SU-DHL-6 (cell line): ENCODE data around the gene TGFB2.

ENCODE experiments used
- H2AFZ ChIP-seq: fragments of 200-600 bp; sonication (generic); 2 replicates; pipeline ENCODE4 v1.6.1; 2014; ENCODE audit warnings: low read depth, mild to moderate bottlenecking, moderate library complexity, mixed read lengths, antibody characterized with exemption, low read length; ENCODE audit not compliant: severe bottlenecking
- H3F3A ChIP-seq: fragments of 200-600 bp; shearing (Covaris generic); 2 replicates; pipeline ENCODE4 v1.6.0; 2016; ENCODE audit warnings: antibody characterized with exemption, mild to moderate bottlenecking; ENCODE audit not compliant: insufficient read depth
- H3K27ac ChIP-seq: fragments of 200-600 bp; sonication (generic); 2 replicates; pipeline ENCODE4 v1.5.1; 2016; ENCODE audit warnings: low read depth, mild to moderate bottlenecking, low read length, moderate library complexity, mixed read lengths
- H3K27me3 ChIP-seq: fragments of 200-600 bp; sonication (generic), shearing (Covaris generic); 2 replicates; pipeline ENCODE4 v1.6.0; 2014; ENCODE audit warnings: mild to moderate bottlenecking, low read length
- H3K36me3 ChIP-seq: fragments of 200-600 bp; sonication (generic); 2 replicates; pipeline ENCODE4 v1.6.1; 2014; ENCODE audit warnings: mild to moderate bottlenecking, low read length, mixed read lengths
- H3K4me2 ChIP-seq: fragments of 300-600, 200-600 bp; shearing (Covaris generic), sonication (generic); 2 replicates; pipeline ENCODE4 v1.6.0; 2014; ENCODE audit warnings: low read length, low read depth, mild to moderate bottlenecking; ENCODE audit not compliant: poor library complexity, severe bottlenecking
- H3K4me3 ChIP-seq: fragments of 200-600 bp; sonication (generic); 2 replicates; pipeline ENCODE4 v1.5.1; 2014; ENCODE audit warnings: antibody characterized with exemption, low read length, mild to moderate bottlenecking, mixed read lengths; ENCODE audit not compliant: insufficient read depth, poor library complexity, severe bottlenecking
- H3K79me2 ChIP-seq: fragments of 200-600 bp; sonication (generic); 2 replicates; pipeline ENCODE4 v1.6.1; 2014; ENCODE audit warnings: mild to moderate bottlenecking, low read length, moderate library complexity; ENCODE audit not compliant: insufficient read depth
- H3K9ac ChIP-seq: fragments of 200-600 bp; sonication (generic); 2 replicates; pipeline ENCODE4 v1.7.0; 2014; ENCODE audit warnings: mild to moderate bottlenecking, low read length
- H3K9me2 ChIP-seq: fragments of 200-600 bp; sonication (generic); replicated peaks from 2 replicates; pipeline ENCODE4 v1.6.1; 2014; ENCODE audit warnings: low read length; ENCODE audit not compliant: insufficient read depth
- H3K9me3 ChIP-seq: fragments of 200-600 bp; sonication (generic); 2 replicates; pipeline ENCODE4 v1.6.1; 2014; ENCODE audit warnings: low read length, mixed read lengths; ENCODE audit not compliant: insufficient read depth
- H4K20me1 ChIP-seq: fragments of 200-600 bp; sonication (generic); 2 replicates; pipeline ENCODE4 v1.6.1; 2014; ENCODE audit warnings: low read depth, mild to moderate bottlenecking, antibody characterized with exemption, low read length, moderate library complexity, mixed read lengths
- CTCF ChIP-seq: fragments of 200-600 bp; sonication (generic); IDR thresholded peaks from one replicate; pipeline ENCODE4 v1.5.1; 2017; ENCODE audit warnings: antibody characterized with exemption, mild to moderate bottlenecking, low read length, moderate library complexity; ENCODE audit not compliant: insufficient read depth, poor library complexity, severe bottlenecking
- EZH2phosphoT487 ChIP-seq: fragments of 200-600 bp; sonication (generic), shearing (Covaris generic); conservative IDR thresholded peaks from 2 replicates; pipeline ENCODE4 v1.6.1; 2018; ENCODE audit warnings: mild to moderate bottlenecking, antibody characterized with exemption, low read length, moderate library complexity, mixed read lengths

TGFB2 gene

GRCh38 chr1:218302155-218302554 is 43.0 kb upstream of the TGFB2 start:
- Histone ChIP-seq H3K27ac (no peak overlapping the region), H3K9me2 (no peaks in the 10 kb centered on the region), H3K27me3 (no peaks in the 10 kb centered on the region), H3K79me2 (peaks cover 56% of the 10 kb centered on the region), H3K9me3 (no peaks in the 10 kb centered on the region), H4K20me1 (0 out of 2 replicates have a peak, but pooled peaks cover 6% of the 10 kb centered on the region), H3K9ac (no peak overlapping the region), H3K4me3 (no peak overlapping the region), H2AFZ (no peak overlapping the region), H3K4me2 (no peak overlapping the region), H3F3A (0 out of 2 replicates have a peak, but pooled peaks cover 5% of the 10 kb centered on the region), H3K36me3 (peaks cover 12% of the 10 kb centered on the region; the same call in 1 of the 2 replicates)
- no peak for TF ChIP-seq CTCF
- no peak for TF ChIP-seq EZH2phosphoT487

DNA sequence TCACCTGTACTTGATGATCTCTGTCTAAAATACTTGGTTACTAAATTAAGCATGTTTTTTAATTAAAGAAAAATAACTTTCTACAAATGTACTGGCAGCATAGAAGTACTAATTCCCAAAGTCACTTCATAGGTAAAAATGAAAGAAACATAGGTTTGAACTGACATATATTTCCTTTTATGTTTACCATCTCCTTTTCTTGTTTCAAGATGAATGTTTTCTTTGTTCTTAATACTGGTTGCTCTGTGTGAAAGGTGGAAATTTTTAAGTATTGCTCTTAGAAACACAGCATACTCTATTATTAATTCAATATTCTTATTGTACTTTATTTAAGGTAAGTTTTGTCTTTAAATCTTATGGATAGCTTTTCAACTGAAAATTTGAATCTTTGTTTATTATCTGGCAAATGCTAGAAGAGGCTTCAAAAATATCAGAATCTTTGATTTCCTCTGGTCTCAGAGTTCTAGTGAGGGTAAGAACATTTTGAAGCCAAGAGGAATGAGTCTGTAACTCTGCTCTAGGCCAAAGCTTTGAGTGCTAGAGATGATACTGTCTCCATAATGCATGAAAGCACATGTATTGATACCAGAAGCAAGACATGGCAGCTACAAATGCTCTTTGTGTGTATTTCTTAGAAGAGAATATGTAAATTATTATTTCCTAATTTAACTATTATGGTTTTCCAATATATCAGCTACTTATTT is 41.8 kb upstream of the TGFB2 start:
- Histone ChIP-seq H2AFZ (no peak overlapping the region), H3F3A (0 out of 2 replicates have a peak, but pooled peaks cover 5% of the 10 kb centered on the region), H3K27ac (no peak overlapping the region), H3K4me3 (no peak overlapping the region), H3K9me3 (no peaks in the 10 kb centered on the region), H4K20me1 (0 out of 2 replicates have a peak, but pooled peaks cover 6% of the 10 kb centered on the region), H3K27me3 (no peaks in the 10 kb centered on the region), H3K4me2 (no peak overlapping the region), H3K79me2 (peaks cover 44% of the 10 kb centered on the region), H3K9me2 (no peaks in the 10 kb centered on the region), H3K36me3 (peaks cover 13% of the 10 kb centered on the region; the same call in 1 of the 2 replicates), H3K9ac (no peak overlapping the region)
- no peak for TF ChIP-seq CTCF
- no peak for TF ChIP-seq EZH2phosphoT487

DNA sequence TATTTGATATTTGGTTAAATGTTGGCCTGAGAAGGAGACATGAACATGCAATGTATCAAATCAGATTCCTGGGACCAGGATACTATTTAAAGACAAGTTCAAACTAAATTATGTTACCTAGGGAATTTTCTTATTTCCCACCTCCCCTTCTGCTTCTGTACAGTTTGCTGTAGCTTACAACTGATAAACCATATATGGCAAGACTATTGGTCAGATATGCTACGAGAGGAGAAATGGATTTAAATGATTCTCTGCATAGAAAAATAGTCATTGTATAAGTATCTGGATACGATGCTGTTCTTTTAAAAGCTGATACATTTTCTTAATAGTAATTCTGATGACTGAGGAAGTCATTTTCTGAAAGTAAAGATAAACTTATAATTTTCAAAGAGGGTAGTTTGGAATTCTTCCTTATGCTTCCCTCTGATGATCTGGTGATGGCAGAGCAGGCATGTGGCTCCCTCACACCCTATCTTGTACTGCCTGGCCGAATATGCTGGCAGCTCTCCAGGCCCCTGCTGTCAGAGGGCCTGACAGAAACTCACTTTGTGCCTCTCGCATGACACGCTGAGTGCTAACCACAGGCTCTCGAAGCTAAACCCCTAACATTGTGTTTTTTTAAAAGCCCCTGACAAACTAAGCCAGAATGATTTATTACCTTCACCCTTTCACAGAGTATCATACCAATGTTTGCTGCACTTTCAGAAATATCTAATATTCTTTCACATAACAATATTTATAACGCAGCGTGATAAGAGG is 40.7 kb upstream of the TGFB2 start:
- peaks cover 34% of the 10 kb centered on the region for H3K79me2 ChIP-seq
- H4K20me1 ChIP-seq = 0 out of 2 replicates have a peak, but pooled peaks cover 6% of the 10 kb centered on the region
- no peak for TF ChIP-seq CTCF
- no peak for TF ChIP-seq EZH2phosphoT487
- H3K9me2 ChIP-seq = no peaks in the 10 kb centered on the region
- no peak overlapping the region for H3K9ac ChIP-seq
- no peaks in the 10 kb centered on the region for H3K9me3 ChIP-seq
- 0 out of 2 replicates have a peak, but pooled peaks cover under 1% of the 10 kb centered on the region for H3F3A ChIP-seq
- H3K27me3 ChIP-seq = no peaks in the 10 kb centered on the region
- H2AFZ ChIP-seq = no peak overlapping the region
- no peak overlapping the region for H3K4me2 ChIP-seq
- no peak overlapping the region for H3K27ac ChIP-seq
- H3K36me3 ChIP-seq = peaks cover 13% of the 10 kb centered on the region; the same call in 1 of the 2 replicates
- no peak overlapping the region for H3K4me3 ChIP-seq
